Activated gamma-delta T cell (primary cell): ENCODE data around the gene CREG2.

Experiments used
- DNase-seq: peaks from one replicate; lab custom pipeline; 2025; lab: John Stamatoyannopoulos, UW

Gene CREG2

DNA sequence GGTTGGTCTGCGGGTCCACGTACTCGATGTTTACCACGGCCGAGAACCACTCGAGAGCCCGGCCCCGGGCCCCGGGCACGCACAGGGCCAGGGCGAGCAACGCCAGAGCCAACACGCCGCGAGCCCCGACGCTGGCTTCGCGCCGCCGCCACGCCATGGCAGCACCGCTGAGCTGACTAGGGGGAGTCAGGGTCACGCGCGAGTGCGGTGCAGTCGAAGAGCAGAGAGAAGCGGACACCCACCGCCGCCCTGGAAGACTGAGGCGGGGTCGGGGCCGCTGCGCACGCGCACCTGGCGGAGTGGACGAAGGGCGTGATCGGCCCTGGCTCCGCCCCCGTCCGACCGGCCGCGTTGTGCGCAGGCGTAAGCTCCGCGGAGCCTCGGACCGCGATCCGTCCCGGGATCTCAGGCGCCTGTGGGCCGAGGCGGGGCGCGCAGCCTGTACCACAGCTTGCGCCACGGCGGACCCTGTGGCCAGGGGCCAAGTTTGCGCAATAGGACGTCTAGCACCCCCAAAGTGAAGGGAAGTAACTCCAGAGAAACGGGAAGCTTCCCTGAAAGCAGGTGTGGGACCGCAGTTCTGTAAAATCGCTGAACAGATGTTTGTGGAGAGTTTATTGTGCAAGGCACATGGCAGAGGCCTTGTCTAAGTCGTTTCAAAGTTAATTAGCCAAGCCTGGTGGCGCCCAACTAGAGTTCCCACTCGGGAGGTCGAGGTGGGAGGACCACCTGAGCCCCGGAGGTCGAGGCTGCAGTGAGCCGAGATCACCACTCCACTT, 78.7 kb downstream of the CREG2 start, which contains the start of gene RNF149:
Gene RNF149 (minus strand): TSS at position 270 of the 779 bp plus-strand sequence. CDS start 113 bp downstream, at position 157.
- peak; percentile 94 for DNase-seq

- DNase-seq, result peak; percentile 26
Observed at GRCh38 chr2:101307950-101308431, 79.3 kb downstream of the CREG2 start.

- DNase-seq, result no peak
Observed at GRCh38 chr2:101307503-101307902, 79.8 kb downstream of the CREG2 start.

GRCh38 chr2:101306410-101306809, 80.9 kb downstream of the CREG2 start:
- DNase-seq, result no peak

- no peak for DNase-seq
Observed at GRCh38 chr2:101305492-101306078, 81.7 kb downstream of the CREG2 start.

DNA sequence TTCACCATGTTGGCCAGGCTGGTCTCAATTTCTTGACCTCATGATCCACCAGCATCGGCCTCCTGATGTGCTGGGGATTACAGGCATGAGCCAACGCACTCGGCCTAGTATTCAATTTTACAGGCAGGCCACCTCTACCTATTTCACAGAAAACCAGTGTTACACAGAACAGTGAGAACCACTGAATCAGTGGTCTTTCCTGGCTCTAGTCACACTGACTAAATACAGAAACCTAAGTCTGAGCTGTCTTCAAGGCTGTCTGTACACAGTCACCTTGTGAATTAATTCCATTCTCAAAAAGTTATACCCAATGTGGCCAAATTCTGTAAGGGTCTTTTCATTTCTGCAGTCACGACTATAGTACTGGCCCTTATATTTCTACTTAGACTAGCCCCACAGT, 82.3 kb downstream of the CREG2 start:
- DNase-seq, result no peak

DNA sequence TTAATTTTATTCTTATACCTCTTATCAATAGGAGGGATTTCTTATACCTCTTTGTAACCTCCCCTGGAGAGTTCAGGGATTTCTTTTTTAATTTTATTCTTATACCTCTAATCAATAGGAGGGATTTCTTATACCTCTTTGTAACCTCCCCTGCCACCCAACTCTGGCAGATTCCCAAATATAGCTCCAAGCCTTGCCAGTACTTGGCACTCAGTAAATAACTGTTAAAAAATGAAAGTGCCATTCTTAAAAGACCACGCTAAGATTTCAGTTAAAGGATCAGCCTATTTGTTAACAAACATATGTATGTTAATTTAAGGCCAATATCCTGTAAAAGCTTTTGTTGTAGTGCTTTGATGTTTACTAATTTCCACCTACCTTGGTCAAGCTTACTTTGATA, 83.6 kb downstream of the CREG2 start:
- DNase-seq, result no peak

GRCh38 chr2:101302016-101302415, 85.3 kb downstream of the CREG2 start:
- DNase-seq, result no peak

DNA sequence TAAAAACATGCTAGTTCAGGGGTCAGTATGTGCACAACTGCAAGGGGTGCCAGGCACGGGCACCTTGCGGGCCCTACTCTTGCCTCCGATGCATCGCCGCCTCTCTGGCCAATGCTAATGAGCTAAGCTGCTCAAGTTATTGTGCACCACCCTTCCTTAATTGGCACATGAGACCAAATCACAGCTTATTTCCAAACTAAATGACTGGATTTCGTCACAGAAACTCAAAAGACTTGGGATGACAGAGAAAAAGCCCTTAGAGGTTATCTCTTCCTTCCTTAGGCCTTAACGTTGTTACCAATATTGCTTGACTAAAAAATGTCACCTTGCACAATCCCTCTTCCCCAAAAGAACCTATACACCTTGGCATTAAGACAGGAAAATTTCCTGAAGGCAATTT, 86.5 kb downstream of the CREG2 start:
- no peak for DNase-seq

GRCh38 chr2:101300164-101300563, 87.1 kb downstream of the CREG2 start:
- DNase-seq, result no peak

GRCh38 chr2:101299604-101300003, 87.7 kb downstream of the CREG2 start:
- DNase-seq, result no peak

DNA sequence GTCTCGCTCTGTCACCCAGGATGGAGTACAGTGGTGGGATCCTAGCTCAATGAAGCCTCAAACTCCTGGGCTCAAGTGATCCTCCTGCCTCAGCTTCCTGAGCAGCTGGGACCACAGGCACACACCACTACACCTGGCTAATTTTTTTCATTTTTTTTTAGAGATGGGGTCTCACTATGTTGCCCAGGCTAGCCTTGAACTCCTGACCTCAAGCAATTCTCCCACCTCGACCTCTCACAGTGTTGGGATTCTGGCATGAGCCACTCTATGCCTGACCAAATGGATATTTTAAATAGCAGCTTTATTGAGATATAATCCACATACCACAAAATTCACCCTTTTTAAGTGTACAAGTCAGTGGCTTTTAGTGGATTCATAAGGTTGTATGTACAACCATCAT, 89.9 kb downstream of the CREG2 start:
- DNase-seq, result no peak

GRCh38 chr2:101296371-101296770, 90.9 kb downstream of the CREG2 start:
- no peak for DNase-seq

GRCh38 chr2:101295895-101296294, 91.4 kb downstream of the CREG2 start:
- no peak for DNase-seq
